COLO829 (cell line): ENCODE measurements around the gene FEM1C.

ENCODE experiments used
- DNase-seq: peaks from one replicate; pipeline ENCODE4 v3.0.0; 2012; ENCODE audit warnings: low spot score

The FEM1C gene

GRCh38 chr5:115544436-115545350, at the start of gene FEM1C:
Gene FEM1C, minus strand, starts transcription at chr5:115544775. Its CDS starts 1,282 bp downstream, at chr5:115543493.
- peak; percentile 81 for DNase-seq

GRCh38 chr5:115589043-115589442, 44.5 kb upstream of the FEM1C start:
- no peak for DNase-seq

GRCh38 chr5:115588640-115589039, 44.1 kb upstream of the FEM1C start:
- DNase-seq: no peak

- DNase-seq: no peak
Observed at GRCh38 chr5:115586525-115587146, 42.1 kb upstream of the FEM1C start.

- DNase-seq: no peak
Observed at GRCh38 chr5:115585265-115585664, 40.7 kb upstream of the FEM1C start.

GRCh38 chr5:115584501-115584900, 39.9 kb upstream of the FEM1C start:
- no peak for DNase-seq

- DNase-seq: no peak
Observed at GRCh38 chr5:115583474-115583873, 38.9 kb upstream of the FEM1C start.

GRCh38 chr5:115580941-115581340, 36.4 kb upstream of the FEM1C start:
- DNase-seq: no peak

GRCh38 chr5:115579747-115580173, 35.2 kb upstream of the FEM1C start:
- peak; percentile 51 for DNase-seq

- DNase-seq: peak; percentile 48
Observed at GRCh38 chr5:115579216-115579615, 34.6 kb upstream of the FEM1C start.

- DNase-seq: no peak
Observed at GRCh38 chr5:115578657-115579056, 34.1 kb upstream of the FEM1C start.

GRCh38 chr5:115577741-115578140, 33.2 kb upstream of the FEM1C start:
- DNase-seq: no peak

GRCh38 chr5:115577329-115577728, 32.8 kb upstream of the FEM1C start:
- no peak for DNase-seq

- peak; percentile 22 for DNase-seq
Observed at GRCh38 chr5:115575167-115576070, 30.8 kb upstream of the FEM1C start.

- no peak for DNase-seq
Observed at GRCh38 chr5:115573133-115573532, 28.6 kb upstream of the FEM1C start.

GRCh38 chr5:115571441-115571878, 26.9 kb upstream of the FEM1C start:
- peak; percentile 63 for DNase-seq

GRCh38 chr5:115568668-115569067, 24.1 kb upstream of the FEM1C start:
- no peak for DNase-seq

- no peak for DNase-seq
Observed at GRCh38 chr5:115565233-115565632, 20.7 kb upstream of the FEM1C start.

- no peak for DNase-seq
Observed at GRCh38 chr5:115561176-115561575, 16.6 kb upstream of the FEM1C start.

GRCh38 chr5:115559524-115559923, 14.9 kb upstream of the FEM1C start:
- DNase-seq: no peak

- DNase-seq: no peak
Observed at GRCh38 chr5:115558388-115558956, 13.9 kb upstream of the FEM1C start.
